Measurements from ENCODE around the gene SNTG2.

The SNTG2 gene

GRCh38 chr2:1398191-1398590, 447.5 kb downstream of the SNTG2 start:
- TF ChIP-seq, protein P1, sequence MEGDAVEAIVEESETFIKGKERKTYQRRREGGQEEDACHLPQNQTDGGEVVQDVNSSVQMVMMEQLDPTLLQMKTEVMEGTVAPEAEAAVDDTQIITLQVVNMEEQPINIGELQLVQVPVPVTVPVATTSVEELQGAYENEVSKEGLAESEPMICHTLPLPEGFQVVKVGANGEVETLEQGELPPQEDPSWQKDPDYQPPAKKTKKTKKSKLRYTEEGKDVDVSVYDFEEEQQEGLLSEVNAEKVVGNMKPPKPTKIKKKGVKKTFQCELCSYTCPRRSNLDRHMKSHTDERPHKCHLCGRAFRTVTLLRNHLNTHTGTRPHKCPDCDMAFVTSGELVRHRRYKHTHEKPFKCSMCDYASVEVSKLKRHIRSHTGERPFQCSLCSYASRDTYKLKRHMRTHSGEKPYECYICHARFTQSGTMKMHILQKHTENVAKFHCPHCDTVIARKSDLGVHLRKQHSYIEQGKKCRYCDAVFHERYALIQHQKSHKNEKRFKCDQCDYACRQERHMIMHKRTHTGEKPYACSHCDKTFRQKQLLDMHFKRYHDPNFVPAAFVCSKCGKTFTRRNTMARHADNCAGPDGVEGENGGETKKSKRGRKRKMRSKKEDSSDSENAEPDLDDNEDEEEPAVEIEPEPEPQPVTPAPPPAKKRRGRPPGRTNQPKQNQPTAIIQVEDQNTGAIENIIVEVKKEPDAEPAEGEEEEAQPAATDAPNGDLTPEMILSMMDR (IDR thresholded peaks at IDR 0.05; ENCODE audit: low read depth, low read length) = no peak
- DNase-seq (ENCODE audit: extremely low read depth, low read depth) = no peak

- TF ChIP-seq, protein P1 (IDR thresholded peaks at IDR 0.05; ENCODE audit: low read depth, low read length) = no peak
- no peak for DNase-seq (ENCODE audit: extremely low read depth, low read depth)
These were observed 450.5 kb downstream of the SNTG2 start for GRCh38 chr2:1400943-1401735.

DNA sequence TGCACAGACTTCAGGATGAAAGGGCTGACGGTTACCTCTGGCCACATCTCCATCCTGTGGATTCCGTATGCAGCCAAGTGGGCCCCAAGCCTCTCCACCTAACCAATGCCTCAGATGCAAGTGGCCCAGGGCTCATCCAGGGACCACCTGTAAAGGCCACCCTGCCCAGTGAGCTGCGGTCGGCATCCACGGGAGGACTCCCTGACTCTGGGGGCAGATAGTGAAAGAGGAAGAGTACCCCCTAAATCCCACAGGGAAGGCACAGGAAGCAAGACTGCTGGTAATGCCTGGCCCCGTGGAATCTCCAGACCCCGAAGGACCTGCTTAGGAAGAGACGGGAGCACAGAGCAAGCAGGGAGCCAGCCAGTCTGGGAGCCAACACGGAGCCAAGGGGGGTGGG, 451.4 kb downstream of the SNTG2 start:
- DNase-seq (ENCODE audit: extremely low read depth, low read depth) = no peak
- TF ChIP-seq, protein P1 (IDR thresholded peaks at IDR 0.05; ENCODE audit: low read depth, low read length) = no peak

DNA sequence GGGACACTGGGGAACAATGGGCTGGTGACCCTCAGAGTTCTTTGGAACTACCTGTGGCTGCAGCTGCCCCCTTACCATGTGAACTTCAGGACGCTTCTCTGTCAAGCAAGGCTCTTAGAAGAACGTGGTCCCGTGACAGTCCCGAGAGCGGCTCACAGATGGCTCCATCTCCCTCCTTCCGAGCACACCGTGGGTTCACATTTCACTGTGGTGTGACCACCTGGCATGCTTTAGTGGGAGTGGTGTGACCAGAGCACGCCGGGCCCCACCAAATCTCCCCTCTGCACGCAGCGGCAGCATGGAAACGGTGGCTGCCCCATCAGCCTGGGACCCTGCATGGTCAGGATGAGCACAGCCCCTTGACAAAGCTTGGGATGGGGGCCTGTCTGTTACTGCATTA, 452.9 kb downstream of the SNTG2 start:
- no peak for DNase-seq (ENCODE audit: extremely low read depth, low read depth)
- TF ChIP-seq, protein P1 (IDR thresholded peaks at IDR 0.05; ENCODE audit: low read depth, low read length) = no peak

- no peak for DNase-seq (ENCODE audit: extremely low read depth, low read depth)
- TF ChIP-seq, protein P1 (IDR thresholded peaks at IDR 0.05; ENCODE audit: low read depth, low read length) = no peak
These were observed 454.5 kb downstream of the SNTG2 start for GRCh38 chr2:1405124-1405523.

- TF ChIP-seq, protein P1 (IDR thresholded peaks at IDR 0.05; ENCODE audit: low read depth, low read length) = no peak
- no peak for DNase-seq (ENCODE audit: extremely low read depth, low read depth)
These were observed 455.3 kb downstream of the SNTG2 start for GRCh38 chr2:1405967-1406366.

- TF ChIP-seq, protein P1 (IDR thresholded peaks at IDR 0.05; ENCODE audit: low read depth, low read length) = no peak
- DNase-seq (ENCODE audit: extremely low read depth, low read depth) = no peak
These were observed 455.8 kb downstream of the SNTG2 start for GRCh38 chr2:1406434-1406833.
